Measurements from ENCODE around the gene PHRF1.

PHRF1 gene

GRCh38 chr11:575996-576768 is at the start of gene PHRF1:
Gene PHRF1, plus strand, starts transcription at chr11:576470. Its CDS starts 5,043 bp downstream, at chr11:581513.
- DNase-seq: peak; percentile 95 to 99 (median 97)

- no peak for DNase-seq
These were observed 48.0 kb upstream of the PHRF1 start for GRCh38 chr11:528166-528814.

- no peak for DNase-seq
These were observed 47.2 kb upstream of the PHRF1 start for GRCh38 chr11:528815-529727.

- no peak for DNase-seq
These were observed 46.4 kb upstream of the PHRF1 start for GRCh38 chr11:529728-530411.

GRCh38 chr11:530960-531831 is 45.1 kb upstream of the PHRF1 start:
- DNase-seq: no peak

- DNase-seq: no peak
These were observed 44.2 kb upstream of the PHRF1 start for GRCh38 chr11:531919-532526.

- no peak for DNase-seq
These were observed 43.7 kb upstream of the PHRF1 start for GRCh38 chr11:532527-532985.

- DNase-seq: no peak
These were observed 43.2 kb upstream of the PHRF1 start for GRCh38 chr11:532986-533585.

- DNase-seq: no peak
These were observed 42.5 kb upstream of the PHRF1 start for GRCh38 chr11:533586-534395.

GRCh38 chr11:534396-535209 is 41.7 kb upstream of the PHRF1 start:
- DNase-seq: peak; percentile 27 to 64 (median 41)

GRCh38 chr11:535210-535518 is 41.1 kb upstream of the PHRF1 start:
- DNase-seq: no peak

GRCh38 chr11:535519-536454 is 40.5 kb upstream of the PHRF1 start, which contains the start of gene HRAS:
Gene HRAS, minus strand, starts transcription at chr11:535576.
- DNase-seq: peak; percentile 97 to 99 (median 98)

GRCh38 chr11:536841-537621 is 39.2 kb upstream of the PHRF1 start, which contains the start of gene LRRC56:
Gene LRRC56, plus strand, starts transcription at chr11:537527. Its CDS starts 3,158 bp downstream, at chr11:540685.
- peak; percentile 80 to 85 (median 82) for DNase-seq

- no peak for DNase-seq
These were observed 38.4 kb upstream of the PHRF1 start for GRCh38 chr11:537622-538430.

- DNase-seq: no peak
These were observed 37.7 kb upstream of the PHRF1 start for GRCh38 chr11:538431-539051.
